Brain pericyte (primary cell): Measurements from ENCODE around the gene ARMCX6.
"Not testable (repeated sequence)": the region's sequence is repeated elsewhere in the genome, so short reads cannot be mapped to it uniquely, and the experiment has no call there.

Source experiments
- DNase-seq: peaks from one replicate; pipeline ENCODE4 v3.0.0-alpha.2; 2012; ENCODE audit warnings: low read depth, low spot score

Gene ARMCX6

GRCh38 chrX:101617211-101618191, at the start of gene ARMCX6:
ARMCX6 (minus strand) TSS chrX:101618000; CDS start chrX:101616620, 1,380 bp downstream.
- no peak for DNase-seq

GRCh38 chrX:101659601-101660063, 41.8 kb upstream of the ARMCX6 start, which contains the start of gene ARMCX2:
ARMCX2 (minus strand) TSS chrX:101659850; CDS start chrX:101657588, 2,262 bp downstream.
- DNase-seq: no peak

GRCh38 chrX:101658661-101659491, 41.1 kb upstream of the ARMCX6 start:
- no peak for DNase-seq

GRCh38 chrX:101657495-101657894, 39.7 kb upstream of the ARMCX6 start:
- no peak for DNase-seq

- DNase-seq: no peak
These were observed 39.0 kb upstream of the ARMCX6 start for GRCh38 chrX:101656817-101657216.

GRCh38 chrX:101655534-101655933, 37.7 kb upstream of the ARMCX6 start:
- no peak for DNase-seq

- not testable (repeated sequence) for DNase-seq
These were observed 29.9 kb upstream of the ARMCX6 start for GRCh38 chrX:101647716-101648115.

- DNase-seq: no peak
These were observed 24.3 kb upstream of the ARMCX6 start for GRCh38 chrX:101642093-101642492.

- no peak for DNase-seq
These were observed 21.8 kb upstream of the ARMCX6 start for GRCh38 chrX:101639583-101639982.

GRCh38 chrX:101619364-101619763, 1.6 kb upstream of the ARMCX6 start:
- no peak for DNase-seq

- DNase-seq: no peak
These were observed 12.1 kb downstream of the ARMCX6 start for GRCh38 chrX:101605728-101606127.

- no peak for DNase-seq
These were observed 12.7 kb downstream of the ARMCX6 start for GRCh38 chrX:101605146-101605545.

- no peak for DNase-seq
These were observed 15.7 kb downstream of the ARMCX6 start for GRCh38 chrX:101602077-101602476.

GRCh38 chrX:101599592-101599991, 18.2 kb downstream of the ARMCX6 start:
- DNase-seq: not testable (repeated sequence)

GRCh38 chrX:101595739-101596419, 21.9 kb downstream of the ARMCX6 start:
- DNase-seq: peak; percentile 27
